Glomerular endothelial cell (primary cell): ENCODE results near the gene STOX1. TPM values are rescaled to one million over a fixed set of nuclear protein-coding genes. Genes with fewer than 3 reads are reported as not detected.
"Not testable (repeated sequence)": the region's sequence is repeated elsewhere in the genome, so short reads cannot be mapped to it uniquely, and the experiment has no call there.

Experiments
- DNase-seq: peaks from one replicate; pipeline ENCODE4 v3.0.0-alpha.2; 2011; ENCODE audit warnings: low read depth, low spot score; ENCODE audit errors: extremely low read depth
- total RNA-seq: library from RNA; depleted of rRNA; stranded (reverse); fragments of >200 nt; gene quantifications from 2 replicates; pipeline ENCODE4 v1.2.3, GENCODE V29; 2015

Gene STOX1
- total RNA-seq, 1 donor from 2014 or later = not detected

DNA sequence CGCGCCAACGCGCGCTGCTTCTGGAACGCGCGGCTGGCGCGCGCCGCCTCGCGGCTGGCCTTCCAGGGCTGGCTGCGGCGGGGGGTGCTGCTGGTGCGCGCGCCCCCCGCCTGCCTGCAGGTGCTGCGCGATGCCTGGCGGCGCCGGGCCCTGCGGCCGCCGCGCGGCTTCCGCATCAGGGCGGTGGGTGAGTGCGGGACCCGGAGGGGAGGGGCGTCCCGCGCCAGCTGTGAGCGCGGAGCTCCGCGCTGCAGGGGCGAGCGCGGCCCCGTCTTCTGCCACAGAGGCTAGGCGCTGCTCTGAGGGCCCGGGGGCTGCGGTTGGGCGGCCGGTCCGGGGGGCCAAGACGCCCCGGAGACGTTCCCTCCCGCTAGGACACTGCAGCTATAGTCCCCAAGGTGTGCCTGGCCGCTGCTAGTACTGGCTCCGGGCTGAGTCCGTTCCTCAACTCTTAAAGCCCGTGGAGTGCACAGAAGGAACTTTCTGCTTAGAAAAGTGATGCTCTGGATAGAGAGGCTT is 811 bp downstream of the STOX1 start:
- DNase-seq = not testable (repeated sequence)

- no peak for DNase-seq
Measured at GRCh38 chr10:68828833-68829232, 1.5 kb downstream of the STOX1 start.

- no peak for DNase-seq
Measured at GRCh38 chr10:68829521-68829920, 2.2 kb downstream of the STOX1 start.

GRCh38 chr10:68829952-68830351 is 2.6 kb downstream of the STOX1 start:
- DNase-seq = no peak

DNA sequence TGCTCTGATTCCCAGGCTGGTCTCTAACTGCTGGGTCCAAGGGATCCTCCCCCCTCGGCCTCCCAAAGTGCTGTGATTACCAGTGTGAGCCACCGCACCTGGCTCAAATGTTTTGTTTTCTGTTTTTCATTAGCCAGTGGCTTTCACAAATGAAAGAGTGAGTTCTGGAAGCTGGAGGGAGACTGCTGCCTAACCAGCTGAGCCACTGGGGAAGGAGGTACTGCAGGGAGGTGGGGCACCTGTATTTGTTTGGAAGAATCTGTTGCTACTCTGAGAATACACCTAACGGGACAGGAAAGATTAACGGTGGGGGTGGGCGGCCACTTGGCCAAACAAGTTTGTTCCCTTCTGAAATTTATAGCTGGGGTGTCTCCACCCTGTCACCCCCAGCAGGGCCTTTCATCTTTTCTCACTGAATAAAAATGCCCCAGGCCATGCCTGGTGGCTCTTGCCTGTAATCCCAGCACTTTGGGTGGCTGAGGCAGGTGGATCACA is 4.7 kb downstream of the STOX1 start:
- DNase-seq = no peak

DNA sequence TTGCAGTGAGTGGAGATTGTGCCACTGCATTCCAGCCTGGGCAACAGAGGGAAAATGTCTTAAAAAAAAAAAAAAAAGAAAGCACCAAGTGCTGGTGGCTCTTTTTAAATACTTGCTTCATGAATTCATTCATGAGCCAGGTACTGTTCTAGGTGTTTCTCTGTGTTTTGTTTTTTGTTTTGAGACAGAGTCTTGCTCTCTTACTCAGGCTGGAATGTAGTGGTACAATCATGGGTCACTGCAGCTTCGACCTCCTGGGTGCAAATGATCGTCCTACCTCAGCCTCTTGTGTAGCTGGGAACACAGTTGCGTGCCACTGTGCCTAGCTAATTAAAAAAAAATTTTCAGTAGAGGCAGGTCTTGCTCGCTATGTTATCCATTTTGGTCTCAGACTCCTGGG is 5.3 kb downstream of the STOX1 start:
- no peak for DNase-seq

GRCh38 chr10:68837626-68838322 is 10.4 kb downstream of the STOX1 start:
- DNase-seq = no peak

DNA sequence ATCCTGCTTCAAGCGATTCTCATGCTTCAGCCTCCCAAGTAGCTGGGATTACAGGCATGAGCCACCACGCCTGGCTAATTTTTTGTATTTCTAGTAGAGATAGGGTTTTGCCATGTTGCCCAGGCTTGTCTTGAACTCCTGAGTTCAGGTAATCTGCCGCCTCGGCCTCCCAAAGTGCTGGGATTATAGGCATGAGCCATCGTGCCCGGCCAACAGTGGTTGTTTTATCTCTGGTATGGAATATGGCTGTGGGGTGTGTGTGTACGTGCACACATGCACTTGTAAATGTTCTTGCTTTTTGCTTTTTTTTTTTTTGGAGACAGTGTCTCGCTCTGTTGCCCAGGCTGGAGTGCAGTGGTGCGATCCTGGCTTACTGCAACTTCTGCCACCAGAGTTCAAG is 13.3 kb downstream of the STOX1 start:
- not testable (repeated sequence) for DNase-seq

DNA sequence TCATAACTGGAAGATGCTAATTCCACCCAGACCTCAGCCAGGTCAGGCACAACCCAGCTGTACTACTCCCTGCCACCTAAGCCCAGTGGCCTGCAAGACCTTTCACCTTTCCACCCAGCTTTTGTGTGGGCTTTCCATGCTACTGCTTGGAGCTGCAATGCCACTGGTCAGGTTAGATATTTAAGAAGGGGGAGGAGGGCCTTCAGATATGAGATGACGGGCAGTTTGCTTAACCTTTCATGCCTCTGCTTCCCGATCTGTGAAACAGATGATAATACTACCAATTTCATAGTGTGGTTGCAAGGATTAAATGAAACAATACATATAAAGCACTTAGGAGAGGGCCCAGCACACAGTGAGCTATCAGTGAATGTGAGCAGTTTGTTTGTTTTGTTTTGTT is 20.9 kb downstream of the STOX1 start:
- DNase-seq = no peak

DNA sequence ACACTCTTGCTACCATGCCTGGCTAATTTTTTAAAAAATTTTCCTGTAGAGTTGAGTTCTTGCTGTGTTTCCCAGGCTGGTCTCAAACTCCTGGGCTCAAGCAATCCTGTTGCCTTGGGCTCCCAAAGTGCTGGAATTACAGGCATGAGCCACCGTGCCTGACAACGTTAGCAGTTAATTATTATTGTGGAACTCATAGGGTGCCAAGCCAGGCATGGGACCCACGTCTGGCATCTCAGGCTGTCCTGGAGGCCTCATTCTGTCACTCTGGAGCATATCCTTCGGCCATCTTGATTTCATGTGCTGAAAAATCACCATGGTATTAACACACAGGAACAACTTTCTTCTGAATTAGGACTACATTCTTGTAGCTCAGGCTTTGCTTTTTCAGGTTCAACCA is 21.5 kb downstream of the STOX1 start:
- DNase-seq = no peak

DNA sequence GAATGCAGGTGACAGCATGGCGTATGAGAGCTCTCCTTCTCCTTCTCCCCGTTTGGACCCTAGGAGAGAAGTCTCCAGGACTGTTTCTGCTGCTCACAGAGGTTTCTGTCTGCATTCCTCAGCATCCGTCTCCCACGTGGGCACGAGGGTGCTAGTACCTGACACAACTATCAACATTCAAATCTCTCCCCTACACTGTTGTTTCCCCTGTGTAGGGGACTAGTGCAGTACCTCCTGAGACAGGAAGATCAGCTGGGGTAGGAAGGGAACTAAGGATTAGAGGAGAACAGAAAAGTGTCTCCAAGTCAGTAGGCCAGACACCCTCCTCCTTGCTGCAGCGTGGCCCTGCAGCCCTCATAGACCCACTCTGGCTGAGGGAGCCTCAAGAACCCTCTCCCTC is 29.0 kb downstream of the STOX1 start:
- no peak for DNase-seq

DNA sequence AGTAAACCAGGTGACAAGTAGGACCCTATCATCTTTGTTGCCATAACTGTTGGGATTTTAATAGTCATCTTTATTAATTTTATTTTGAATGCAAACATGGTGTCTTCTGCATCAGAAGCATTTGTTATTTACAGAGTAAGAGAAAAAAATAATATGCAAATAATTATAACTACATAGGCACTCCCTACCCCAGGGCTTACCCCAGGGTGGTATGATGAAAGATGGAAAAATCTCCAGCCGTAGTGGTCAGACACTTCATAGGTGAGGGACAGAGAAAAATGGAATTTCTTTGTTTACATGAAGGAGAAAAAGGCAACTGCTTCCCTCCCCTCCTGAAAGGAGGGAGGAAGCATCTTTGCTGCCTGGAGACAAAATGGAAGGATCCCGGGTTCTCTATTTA is 29.7 kb downstream of the STOX1 start:
- DNase-seq = no peak

DNA sequence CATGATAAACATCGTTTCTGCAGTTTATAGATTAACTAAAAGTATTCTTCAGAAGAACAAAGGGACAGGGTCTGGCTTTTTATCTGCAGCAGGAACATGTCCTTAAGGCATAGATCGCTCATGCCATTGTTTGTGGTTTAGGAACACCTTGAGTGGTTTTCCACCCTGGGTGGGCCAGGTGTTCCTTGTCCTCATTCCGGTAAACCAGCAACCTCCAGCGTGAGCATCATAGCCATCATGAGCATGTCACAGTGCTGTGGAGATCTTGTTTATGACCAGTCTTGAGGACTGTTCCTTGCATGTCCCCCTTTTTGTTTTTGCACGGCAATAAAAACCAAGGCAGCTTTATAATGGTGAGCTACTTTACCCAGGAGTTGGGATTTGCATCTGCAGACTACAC is 33.9 kb downstream of the STOX1 start:
- no peak for DNase-seq

DNA sequence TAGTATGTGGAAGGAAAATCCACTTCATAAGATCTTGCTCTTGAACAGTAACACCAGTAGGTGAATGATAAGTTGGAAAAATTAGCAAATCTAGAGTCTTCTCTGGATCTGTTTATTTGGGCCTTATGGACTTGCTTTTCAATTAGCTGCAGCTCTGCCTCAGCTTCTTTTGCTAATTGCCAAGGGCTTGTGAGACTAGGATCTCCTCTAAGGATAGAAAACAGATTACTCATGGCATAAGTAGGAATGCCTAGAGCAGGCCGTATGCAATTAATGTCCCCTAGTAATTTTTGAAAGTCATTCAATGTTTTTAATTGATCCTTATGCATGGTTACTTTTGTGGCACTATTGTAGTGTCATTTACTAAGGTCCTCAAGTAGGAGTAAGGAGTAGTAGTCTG is 37.3 kb downstream of the STOX1 start:
- DNase-seq = no peak

DNA sequence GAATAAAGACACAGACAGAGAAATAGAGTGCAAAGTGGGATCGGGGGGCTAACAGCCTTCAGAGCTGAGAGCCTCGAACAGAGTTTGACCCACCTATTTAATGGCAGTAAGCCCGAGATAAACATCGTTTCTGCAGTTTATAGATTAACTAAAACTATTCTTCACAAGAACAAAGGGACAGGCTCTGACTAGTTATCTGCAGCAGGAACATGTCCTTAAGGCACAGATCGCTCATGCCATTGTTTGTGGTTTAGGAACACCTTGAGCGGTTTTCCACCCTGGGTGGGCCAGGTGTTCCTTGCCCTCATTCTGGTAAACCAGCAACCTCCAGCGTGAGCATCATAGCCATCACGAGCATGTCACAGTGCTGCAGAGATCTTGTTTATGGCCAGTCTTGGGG is 40.8 kb downstream of the STOX1 start:
- DNase-seq = not testable (repeated sequence)

GRCh38 chr10:68869623-68870022 is 42.3 kb downstream of the STOX1 start:
- no peak for DNase-seq

DNA sequence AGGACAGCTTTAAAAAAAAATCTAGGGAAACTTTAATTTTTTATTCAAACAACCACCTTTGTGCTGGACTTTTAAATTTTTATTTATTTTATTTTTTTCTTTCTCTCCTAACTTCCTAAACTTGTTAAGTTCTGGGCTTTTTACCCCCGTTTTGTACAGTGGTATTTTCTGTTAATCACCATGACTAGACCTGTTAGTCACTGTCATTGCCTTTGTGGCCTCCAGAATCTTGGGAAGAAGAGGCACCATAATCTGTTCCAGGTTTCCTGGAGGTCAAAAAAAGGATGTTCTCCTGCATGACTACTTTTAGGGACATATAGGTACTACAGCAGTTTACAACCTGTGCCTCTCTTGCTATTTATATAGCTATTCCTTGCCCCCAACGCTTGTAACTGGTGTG is 42.7 kb downstream of the STOX1 start:
- no peak for DNase-seq

DNA sequence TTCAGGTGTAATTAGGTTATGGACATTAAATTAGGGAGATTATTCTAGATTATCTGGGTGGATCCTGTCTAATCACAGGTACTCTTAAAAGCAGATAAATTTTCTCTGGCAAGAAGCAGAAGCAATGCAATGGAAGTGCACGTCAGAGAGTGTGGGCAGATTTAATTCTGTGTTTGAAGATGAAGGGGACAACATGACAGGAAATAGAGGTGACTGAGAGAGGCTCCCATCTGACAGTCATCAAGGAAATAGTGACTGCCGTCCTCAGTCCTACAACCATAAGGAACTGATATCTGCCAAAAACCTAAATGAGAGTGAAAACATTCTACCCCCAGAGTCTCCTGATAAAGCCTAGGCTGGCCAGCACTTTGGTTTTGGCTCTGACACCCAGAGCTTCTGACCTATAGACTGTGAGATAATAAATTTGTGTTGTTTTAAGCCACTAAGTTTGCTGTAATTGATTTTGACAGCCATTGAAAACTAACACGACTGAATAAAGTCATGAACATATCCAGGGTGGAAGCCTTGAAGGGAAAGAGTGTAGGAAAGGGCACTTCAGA is 43.3 kb downstream of the STOX1 start:
- DNase-seq = no peak

- DNase-seq = no peak
Measured at GRCh38 chr10:68871105-68871711, 43.9 kb downstream of the STOX1 start.

DNA sequence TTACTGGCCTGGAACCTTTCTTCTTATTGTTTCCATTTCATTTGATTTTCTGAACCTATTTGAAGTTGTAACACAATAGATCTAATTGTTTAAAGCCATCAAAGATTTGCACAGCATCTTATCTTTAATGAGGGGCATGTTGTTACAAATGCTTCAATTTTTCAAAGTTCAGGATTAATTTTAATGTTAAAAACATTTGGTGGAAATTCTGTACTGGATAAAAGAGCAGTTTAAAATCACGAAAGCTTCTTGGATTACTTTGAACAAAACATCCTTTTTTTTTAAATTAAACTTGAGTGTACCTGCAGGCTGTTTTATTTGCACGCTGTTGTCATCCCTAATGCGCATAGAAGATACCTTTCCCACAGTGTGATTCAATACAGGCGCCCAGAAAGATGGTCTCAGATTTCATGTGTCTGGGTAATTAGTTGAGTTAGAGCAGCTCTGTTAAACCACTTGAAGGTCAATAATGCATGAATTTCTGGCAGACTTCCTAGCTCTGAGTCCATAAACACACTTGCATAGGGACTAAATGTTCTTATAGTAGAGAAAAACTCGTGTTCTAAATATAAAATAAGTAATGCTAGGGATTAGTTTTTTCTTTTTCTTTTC is 44.5 kb downstream of the STOX1 start:
- no peak for DNase-seq

GRCh38 chr10:68876246-68877138 is 49.2 kb downstream of the STOX1 start:
- DNase-seq = no peak
